Neuronal stem cell (in vitro differentiated cells): Measurements from ENCODE around the gene AEN.

ENCODE experiments used
- DNase-seq: peaks from one replicate; pipeline ENCODE4 v3.0.0-alpha.2; 2013; ENCODE audit warnings: low spot score
- H2AFZ ChIP-seq: one replicate; pipeline ENCODE4 v1.6.1; 2013; ENCODE audit warnings: mild to moderate bottlenecking, low read length, inconsistent platforms
- H2AK5ac ChIP-seq: 2 replicates; pipeline ENCODE4 v1.6.1; 2013; ENCODE audit warnings: low read depth, mild to moderate bottlenecking, inconsistent platforms, low read length, moderate library complexity, mixed read lengths
- H2BK120ac ChIP-seq: 2 replicates; pipeline ENCODE4 v1.6.1; 2013; ENCODE audit warnings: low read depth, mild to moderate bottlenecking, inconsistent platforms, low read length, moderate library complexity, mixed read lengths
- H2BK12ac ChIP-seq: one replicate; pipeline ENCODE4 v1.6.1; 2013; ENCODE audit warnings: low read length, inconsistent platforms
- H2BK15ac ChIP-seq: 2 replicates; pipeline ENCODE4 v1.6.1; 2013; ENCODE audit warnings: mild to moderate bottlenecking, low read length, inconsistent platforms, mixed read lengths
- H2BK5ac ChIP-seq: one replicate; pipeline ENCODE4 v1.6.1; 2013; ENCODE audit warnings: inconsistent platforms, mild to moderate bottlenecking, low read length, moderate library complexity
- H3K14ac ChIP-seq: one replicate; pipeline ENCODE4 v1.6.1; 2013; ENCODE audit warnings: low read length, inconsistent platforms
- H3K18ac ChIP-seq: 2 replicates; pipeline ENCODE4 v1.6.1; 2013; ENCODE audit warnings: low read length, inconsistent platforms
- H3K23ac ChIP-seq: 2 replicates; pipeline ENCODE4 v1.6.1; 2013; ENCODE audit warnings: low read depth, mild to moderate bottlenecking, mixed read lengths, low read length, inconsistent platforms; ENCODE audit not compliant: poor library complexity
- H3K27ac ChIP-seq: replicated peaks from 3 replicates; pipeline ENCODE4 v1.5.1; 2013; ENCODE audit warnings: low read length, inconsistent platforms
- H3K27me3 ChIP-seq, 3 experiments: 2 replicates each; pipeline ENCODE4 v1.6.1; 2013; ENCODE audit warnings: low read length in 3 of 3, mild to moderate bottlenecking in 2 of 3, inconsistent platforms in 1 of 3, low read depth in 1 of 3, mixed read lengths in 1 of 3, moderate library complexity in 1 of 3; ENCODE audit not compliant: control insufficient read depth in 3 of 3, insufficient read depth in 3 of 3
- H3K36me3 ChIP-seq, 2 donors: replicated peaks in 1 of 2; 2 replicates each; pipeline ENCODE4 v1.6.1; 2013; ENCODE audit warnings: low read length in 2 of 2; ENCODE audit not compliant: control insufficient read depth in 2 of 2, insufficient read depth in 2 of 2
- H3K4ac ChIP-seq: 2 replicates; pipeline ENCODE4 v1.6.1; 2013; ENCODE audit warnings: inconsistent platforms, mild to moderate bottlenecking, low read length, moderate library complexity
- H3K4me1 ChIP-seq, 2 donors: 1 replicate in 1 of 2; 2 replicates in 1 of 2; pipeline ENCODE4 v1.6.1; 2013; ENCODE audit warnings: low read length in 2 of 2, low read depth in 1 of 2; ENCODE audit not compliant: control insufficient read depth in 2 of 2, insufficient read depth in 1 of 2
- H3K4me2 ChIP-seq: one replicate; pipeline ENCODE4 v1.6.1; 2013; ENCODE audit warnings: mild to moderate bottlenecking, low read length, inconsistent platforms; ENCODE audit not compliant: insufficient read depth, poor library complexity, severe bottlenecking
- H3K4me3 ChIP-seq, 2 donors: 2 replicates each; pipeline ENCODE4 v1.5.1; 2013; ENCODE audit warnings: low read length in 2 of 2, mild to moderate bottlenecking in 2 of 2, inconsistent platforms in 1 of 2, moderate library complexity in 1 of 2
- H3K79me1 ChIP-seq: one replicate; pipeline ENCODE4 v1.6.1; 2013; ENCODE audit warnings: low read depth, mild to moderate bottlenecking, inconsistent platforms, low read length, moderate library complexity
- H3K9ac ChIP-seq: one replicate; pipeline ENCODE4 v1.6.1; 2013; ENCODE audit warnings: mild to moderate bottlenecking, low read depth, low read length, inconsistent platforms; ENCODE audit not compliant: poor library complexity
- H3K9me3 ChIP-seq, 2 donors: replicated peaks in 1 of 2; 2 replicates each; pipeline versions ENCODE3 to v1.6.1; 2013; ENCODE audit warnings: low read length in 2 of 2, mild to moderate bottlenecking in 2 of 2, inconsistent platforms in 1 of 2, low read depth in 1 of 2, mixed read lengths in 1 of 2, moderate library complexity in 1 of 2; ENCODE audit not compliant: control insufficient read depth in 2 of 2, insufficient read depth in 1 of 2
- H4K8ac ChIP-seq: one replicate; pipeline ENCODE4 v1.6.1; 2013; ENCODE audit warnings: low read depth, mild to moderate bottlenecking, inconsistent platforms, low read length, moderate library complexity
- H4K91ac ChIP-seq: one replicate; pipeline ENCODE4 v1.6.1; 2013; ENCODE audit warnings: low read length, low read depth, mild to moderate bottlenecking, inconsistent platforms; ENCODE audit not compliant: poor library complexity
- WGBS, 2 donors: extraction: QIAGEN DNeasy Blood & Tissue Kit; methylation state at CpG; one replicate each; pipeline ENCODE4 v1.1.7; 2013; ENCODE audit warnings: missing lambda C conversion rate in 2 of 2, mixed read lengths in 1 of 2; ENCODE audit not compliant: insufficient read length in 2 of 2, insufficient replicate concordance in 1 of 2; ENCODE audit errors: extremely low coverage in 2 of 2; 5-methylcytosine and 5-hydroxymethylcytosine counted together
- small RNA-seq: library from polyadenylated mRNA; stranded (forward); fragments of <200 nt; extraction: miRNeasy Mini kit (QIAGEN cat#:217004); gene quantifications from one replicate; pipeline ENCODE3, GENCODE V24; 2013; ENCODE audit not compliant: insufficient read depth

AEN gene

GRCh38 chr15:88678755-88679154 lies 57.6 kb downstream of the AEN start:
- H3K9ac ChIP-seq: no peak overlapping the region
- H3K23ac ChIP-seq: no peak overlapping the region
- no peak overlapping the region for H4K91ac ChIP-seq
- H3K27ac ChIP-seq: no peak overlapping the region
- no peak overlapping the region for H2BK120ac ChIP-seq
- H2AFZ ChIP-seq: no peak overlapping the region
- no peak overlapping the region for H3K4ac ChIP-seq
- no peak for DNase-seq
- no peaks in the 10 kb centered on the region for H3K36me3 ChIP-seq
- no peaks in the 10 kb centered on the region for H3K9me3 ChIP-seq
- no peak overlapping the region for H3K4me3 ChIP-seq
- H3K27me3 ChIP-seq: peaks cover 0 to 8% (median 0%) of the 10 kb centered on the region in 3 experiments
- H2AK5ac ChIP-seq: no peak overlapping the region
- no peak overlapping the region for H3K14ac ChIP-seq
- no peaks in the 10 kb centered on the region for H3K4me1 ChIP-seq
- H2BK12ac ChIP-seq: no peak overlapping the region
- no peak overlapping the region for H3K4me2 ChIP-seq
- H2BK15ac ChIP-seq: no peak overlapping the region
- H2BK5ac ChIP-seq: no peak overlapping the region
- no peak overlapping the region for H4K8ac ChIP-seq
- H3K79me1 ChIP-seq: no peaks in the 10 kb centered on the region
- WGBS, 2 donors: no CpG with 5 or more reads among the region's 6 CpGs
- no peak overlapping the region for H3K18ac ChIP-seq

DNA sequence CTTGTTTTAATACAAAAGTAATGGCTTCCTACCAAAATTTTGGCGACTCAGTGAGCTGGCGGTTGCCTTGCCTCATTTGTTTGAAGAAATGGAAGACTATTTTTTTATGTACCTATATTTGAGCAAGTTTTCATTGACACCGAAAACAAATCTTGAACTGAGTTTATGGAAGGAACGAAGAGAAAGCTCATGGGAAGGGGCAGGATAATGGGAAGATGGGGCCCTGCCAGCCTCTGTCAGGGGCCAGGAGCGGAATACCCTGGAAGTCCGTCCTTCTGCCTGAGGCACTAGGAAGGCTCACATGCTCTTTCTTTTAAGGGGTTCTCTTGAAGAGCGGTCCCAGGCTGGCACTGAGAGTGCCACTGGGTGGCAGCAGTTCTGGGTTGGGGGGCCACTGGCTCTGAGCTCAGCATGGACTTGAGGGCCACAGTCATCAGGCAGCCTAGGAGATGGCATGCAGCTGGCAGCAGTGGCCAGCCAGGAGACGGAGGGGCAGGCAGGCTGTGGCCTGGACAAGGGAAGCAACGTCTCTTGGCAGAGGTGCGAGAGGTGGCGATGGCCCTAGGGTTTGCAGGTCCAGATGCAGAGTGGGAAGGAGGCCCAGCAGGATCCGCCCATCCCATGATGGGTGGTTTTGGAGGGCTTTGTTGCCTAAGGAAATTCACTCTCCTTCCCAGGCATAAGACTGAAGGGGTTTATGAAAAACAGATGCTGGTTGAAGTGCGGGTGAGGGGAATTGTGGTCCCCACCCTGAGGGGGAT lies 59.3 kb downstream of the AEN start:
- Histone ChIP-seq H3K9ac (no peak overlapping the region), H3K4me1 (no peaks in the 10 kb centered on the region), H2AK5ac (no peak overlapping the region), H3K4ac (no peak overlapping the region), H3K27ac (no peak overlapping the region), H2AFZ (no peak overlapping the region), H3K14ac (no peak overlapping the region), H2BK15ac (no peak overlapping the region), H4K91ac (no peak overlapping the region), H2BK120ac (no peak overlapping the region), H3K27me3 (peaks cover 0 to 13% (median 0%) of the 10 kb centered on the region in 3 experiments), H2BK5ac (no peak overlapping the region), H3K4me2 (no peak overlapping the region), H3K36me3 (no peaks in the 10 kb centered on the region), H3K79me1 (no peaks in the 10 kb centered on the region), H3K9me3 (no peaks in the 10 kb centered on the region), H3K23ac (no peak overlapping the region), H2BK12ac (no peak overlapping the region), H3K4me3 (no peak overlapping the region), H3K18ac (no peak overlapping the region), H4K8ac (no peak overlapping the region)
- WGBS, 2 donors: no CpG with 5 or more reads among the region's 13 CpGs
- no peak for DNase-seq

DNA sequence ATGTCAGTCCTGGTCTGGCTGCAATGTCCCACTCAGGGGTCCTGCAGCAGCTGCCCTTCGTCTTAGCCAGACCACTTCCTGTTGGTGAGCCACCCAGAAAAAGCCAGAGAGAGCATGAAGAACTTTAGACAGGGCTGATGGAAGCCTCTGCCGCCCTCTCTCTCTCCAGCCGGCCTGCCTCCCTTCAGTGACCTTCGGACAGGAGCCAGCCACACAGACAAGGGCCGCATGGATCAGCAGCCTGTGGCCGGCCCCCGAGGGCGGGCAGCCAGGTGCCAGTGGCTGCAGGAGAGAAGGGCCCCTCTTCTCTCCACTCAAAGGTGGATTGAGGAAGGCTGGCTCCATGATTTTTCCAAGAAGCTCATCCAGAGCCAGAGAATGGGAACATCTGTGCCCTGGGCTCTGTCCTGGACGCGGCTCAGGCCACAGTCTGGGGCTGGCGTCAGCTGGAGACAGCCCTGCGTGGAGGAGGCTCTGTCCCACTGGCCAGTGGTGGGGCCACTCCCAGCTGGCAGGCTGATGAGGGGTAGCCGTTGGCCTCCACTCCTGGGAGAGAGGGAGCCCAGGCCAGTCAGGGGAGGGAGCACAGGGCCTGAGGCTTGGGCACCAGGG lies 60.6 kb downstream of the AEN start:
- no peaks in the 10 kb centered on the region for H3K36me3 ChIP-seq
- H3K18ac ChIP-seq: peak overlapping the region; percentile 49
- no peak overlapping the region for H3K4me2 ChIP-seq
- H2AK5ac ChIP-seq: no peak overlapping the region
- H2BK15ac ChIP-seq: no peak overlapping the region
- no peak for DNase-seq
- H3K4ac ChIP-seq: no peak overlapping the region
- H3K14ac ChIP-seq: peak overlapping the region; percentile 57
- H3K9me3 ChIP-seq: no peaks in the 10 kb centered on the region
- peaks cover 0 to 10% (median 0%) of the 10 kb centered on the region in 3 experiments for H3K27me3 ChIP-seq
- H3K9ac ChIP-seq: no peak overlapping the region
- H4K91ac ChIP-seq: no peak overlapping the region
- peak overlapping the region; percentile 69 for H3K23ac ChIP-seq
- H3K4me1 ChIP-seq: no peaks in the 10 kb centered on the region
- no peak overlapping the region for H3K4me3 ChIP-seq
- H3K27ac ChIP-seq: no peak overlapping the region
- H2BK120ac ChIP-seq: no peak overlapping the region
- H2BK12ac ChIP-seq: no peak overlapping the region
- no peaks in the 10 kb centered on the region for H3K79me1 ChIP-seq
- H2AFZ ChIP-seq: no peak overlapping the region
- no CpG with 5 or more reads among the region's 13 CpGs for WGBS, 2 donors
- no peak overlapping the region for H4K8ac ChIP-seq
- no peak overlapping the region for H2BK5ac ChIP-seq

Small RNA genes within 50 kb of the gene (small RNA-seq; reads per million reads assigned to genes)
- gene MIR1179 (6.3 reads per million, percentile 33 among the genes with 10 or more reads in this experiment), gene MIR7-2 (3.9 reads per million, percentile 6 among the genes with 10 or more reads in this experiment)
